Measurements from ENCODE around the gene HJURP.

The HJURP gene

GRCh38 chr2:233822101-233822771 lies 32.1 kb downstream of the HJURP start:
- Histone ChIP-seq H3K36me3 (ENCODE audit: control insufficient read depth in 2 of 2, insufficient read depth in 2 of 2, low read length in 2 of 2) (no peaks in the 10 kb centered on the region), H3K9ac (ENCODE audit: low read depth in 1 of 2, low read length in 2 of 2) (no peak overlapping the region), H3K4me3 (ENCODE audit: low read length in 2 of 2) (no peak overlapping the region), H3K27me3 (ENCODE audit: control insufficient read depth in 2 of 2, insufficient read depth in 2 of 2, low read length in 2 of 2) (no peaks in the 10 kb centered on the region), H3K4me1 (ENCODE audit: control insufficient read depth in 2 of 2, insufficient read depth in 2 of 2, low read length in 2 of 2) (no peaks in the 10 kb centered on the region), H3K27ac (ENCODE audit: low read depth in 2 of 2, low read length in 2 of 2) (no peak overlapping the region), H3K9me3 (ENCODE audit: control insufficient read depth in 2 of 2, low read length in 2 of 2) (no peaks in the 10 kb centered on the region)

GRCh38 chr2:233821709-233822100 lies 32.6 kb downstream of the HJURP start:
- H3K9me3 ChIP-seq (ENCODE audit: control insufficient read depth in 2 of 2, low read length in 2 of 2): no peaks in the 10 kb centered on the region
- no peak overlapping the region for H3K9ac ChIP-seq (ENCODE audit: low read depth in 1 of 2, low read length in 2 of 2)
- H3K4me1 ChIP-seq (ENCODE audit: control insufficient read depth in 2 of 2, insufficient read depth in 2 of 2, low read length in 2 of 2): no peaks in the 10 kb centered on the region
- no peak overlapping the region for H3K27ac ChIP-seq (ENCODE audit: low read depth in 2 of 2, low read length in 2 of 2)
- H3K4me3 ChIP-seq (ENCODE audit: low read length in 2 of 2): no peak overlapping the region
- no peaks in the 10 kb centered on the region for H3K27me3 ChIP-seq (ENCODE audit: control insufficient read depth in 2 of 2, insufficient read depth in 2 of 2, low read length in 2 of 2)
- no peaks in the 10 kb centered on the region for H3K36me3 ChIP-seq (ENCODE audit: control insufficient read depth in 2 of 2, insufficient read depth in 2 of 2, low read length in 2 of 2)

- Histone ChIP-seq H3K27ac (ENCODE audit: low read depth in 2 of 2, low read length in 2 of 2) (no peak overlapping the region), H3K36me3 (ENCODE audit: control insufficient read depth in 2 of 2, insufficient read depth in 2 of 2, low read length in 2 of 2) (no peaks in the 10 kb centered on the region), H3K9ac (ENCODE audit: low read depth in 1 of 2, low read length in 2 of 2) (no peak overlapping the region), H3K4me1 (ENCODE audit: control insufficient read depth in 2 of 2, insufficient read depth in 2 of 2, low read length in 2 of 2) (no peaks in the 10 kb centered on the region), H3K27me3 (ENCODE audit: control insufficient read depth in 2 of 2, insufficient read depth in 2 of 2, low read length in 2 of 2) (no peaks in the 10 kb centered on the region), H3K4me3 (ENCODE audit: low read length in 2 of 2) (no peak overlapping the region), H3K9me3 (ENCODE audit: control insufficient read depth in 2 of 2, low read length in 2 of 2) (no peaks in the 10 kb centered on the region)
Measured at GRCh38 chr2:233821196-233821595, 33.1 kb downstream of the HJURP start.

GRCh38 chr2:233820774-233821105 lies 33.6 kb downstream of the HJURP start:
- H3K4me1 ChIP-seq (ENCODE audit: control insufficient read depth in 2 of 2, insufficient read depth in 2 of 2, low read length in 2 of 2): no peaks in the 10 kb centered on the region
- no peaks in the 10 kb centered on the region for H3K9me3 ChIP-seq (ENCODE audit: control insufficient read depth in 2 of 2, low read length in 2 of 2)
- no peaks in the 10 kb centered on the region for H3K36me3 ChIP-seq (ENCODE audit: control insufficient read depth in 2 of 2, insufficient read depth in 2 of 2, low read length in 2 of 2)
- H3K9ac ChIP-seq (ENCODE audit: low read depth in 1 of 2, low read length in 2 of 2): no peak overlapping the region
- H3K27ac ChIP-seq (ENCODE audit: low read depth in 2 of 2, low read length in 2 of 2): no peak overlapping the region
- H3K4me3 ChIP-seq (ENCODE audit: low read length in 2 of 2): no peak overlapping the region
- H3K27me3 ChIP-seq (ENCODE audit: control insufficient read depth in 2 of 2, insufficient read depth in 2 of 2, low read length in 2 of 2): no peaks in the 10 kb centered on the region

- Histone ChIP-seq H3K4me1 (ENCODE audit: control insufficient read depth in 2 of 2, insufficient read depth in 2 of 2, low read length in 2 of 2) (no peaks in the 10 kb centered on the region), H3K9me3 (ENCODE audit: control insufficient read depth in 2 of 2, low read length in 2 of 2) (no peaks in the 10 kb centered on the region), H3K27ac (ENCODE audit: low read depth in 2 of 2, low read length in 2 of 2) (no peak overlapping the region), H3K9ac (ENCODE audit: low read depth in 1 of 2, low read length in 2 of 2) (no peak overlapping the region), H3K4me3 (ENCODE audit: low read length in 2 of 2) (no peak overlapping the region), H3K27me3 (ENCODE audit: control insufficient read depth in 2 of 2, insufficient read depth in 2 of 2, low read length in 2 of 2) (no peaks in the 10 kb centered on the region), H3K36me3 (ENCODE audit: control insufficient read depth in 2 of 2, insufficient read depth in 2 of 2, low read length in 2 of 2) (no peaks in the 10 kb centered on the region)
Measured at GRCh38 chr2:233819884-233820773, 34.2 kb downstream of the HJURP start.

- Histone ChIP-seq H3K9me3 (ENCODE audit: control insufficient read depth in 2 of 2, low read length in 2 of 2) (no peaks in the 10 kb centered on the region), H3K9ac (ENCODE audit: low read depth in 1 of 2, low read length in 2 of 2) (no peak overlapping the region), H3K4me1 (ENCODE audit: control insufficient read depth in 2 of 2, insufficient read depth in 2 of 2, low read length in 2 of 2) (no peaks in the 10 kb centered on the region), H3K27me3 (ENCODE audit: control insufficient read depth in 2 of 2, insufficient read depth in 2 of 2, low read length in 2 of 2) (no peaks in the 10 kb centered on the region), H3K27ac (ENCODE audit: low read depth in 2 of 2, low read length in 2 of 2) (no peak overlapping the region), H3K4me3 (ENCODE audit: low read length in 2 of 2) (no peak overlapping the region), H3K36me3 (ENCODE audit: control insufficient read depth in 2 of 2, insufficient read depth in 2 of 2, low read length in 2 of 2) (no peaks in the 10 kb centered on the region)
Measured at GRCh38 chr2:233818639-233819621, 35.4 kb downstream of the HJURP start.

- H3K27me3 ChIP-seq (ENCODE audit: control insufficient read depth in 2 of 2, insufficient read depth in 2 of 2, low read length in 2 of 2): no peaks in the 10 kb centered on the region
- H3K27ac ChIP-seq (ENCODE audit: low read depth in 2 of 2, low read length in 2 of 2): no peak overlapping the region
- H3K9ac ChIP-seq (ENCODE audit: low read depth in 1 of 2, low read length in 2 of 2): no peak overlapping the region
- H3K9me3 ChIP-seq (ENCODE audit: control insufficient read depth in 2 of 2, low read length in 2 of 2): no peaks in the 10 kb centered on the region
- no peaks in the 10 kb centered on the region for H3K36me3 ChIP-seq (ENCODE audit: control insufficient read depth in 2 of 2, insufficient read depth in 2 of 2, low read length in 2 of 2)
- no peak overlapping the region for H3K4me3 ChIP-seq (ENCODE audit: low read length in 2 of 2)
- H3K4me1 ChIP-seq (ENCODE audit: control insufficient read depth in 2 of 2, insufficient read depth in 2 of 2, low read length in 2 of 2): no peaks in the 10 kb centered on the region
Measured at GRCh38 chr2:233817995-233818638, 36.2 kb downstream of the HJURP start.

GRCh38 chr2:233817361-233817911 lies 36.9 kb downstream of the HJURP start:
- Histone ChIP-seq H3K9ac (ENCODE audit: low read depth in 1 of 2, low read length in 2 of 2) (no peak overlapping the region), H3K36me3 (ENCODE audit: control insufficient read depth in 2 of 2, insufficient read depth in 2 of 2, low read length in 2 of 2) (no peaks in the 10 kb centered on the region), H3K4me1 (ENCODE audit: control insufficient read depth in 2 of 2, insufficient read depth in 2 of 2, low read length in 2 of 2) (no peaks in the 10 kb centered on the region), H3K27me3 (ENCODE audit: control insufficient read depth in 2 of 2, insufficient read depth in 2 of 2, low read length in 2 of 2) (no peaks in the 10 kb centered on the region), H3K27ac (ENCODE audit: low read depth in 2 of 2, low read length in 2 of 2) (no peak overlapping the region), H3K4me3 (ENCODE audit: low read length in 2 of 2) (no peak overlapping the region), H3K9me3 (ENCODE audit: control insufficient read depth in 2 of 2, low read length in 2 of 2) (no peaks in the 10 kb centered on the region)

- no peak overlapping the region for H3K4me3 ChIP-seq (ENCODE audit: low read length in 2 of 2)
- peaks cover 0 to under 1% of the 10 kb centered on the region in 2 donors for H3K27me3 ChIP-seq (ENCODE audit: control insufficient read depth in 2 of 2, insufficient read depth in 2 of 2, low read length in 2 of 2)
- no peak overlapping the region for H3K9ac ChIP-seq (ENCODE audit: low read depth in 1 of 2, low read length in 2 of 2)
- H3K9me3 ChIP-seq (ENCODE audit: control insufficient read depth in 2 of 2, low read length in 2 of 2): no peaks in the 10 kb centered on the region
- no peaks in the 10 kb centered on the region for H3K36me3 ChIP-seq (ENCODE audit: control insufficient read depth in 2 of 2, insufficient read depth in 2 of 2, low read length in 2 of 2)
- H3K27ac ChIP-seq (ENCODE audit: low read depth in 2 of 2, low read length in 2 of 2): no peak overlapping the region
- no peaks in the 10 kb centered on the region for H3K4me1 ChIP-seq (ENCODE audit: control insufficient read depth in 2 of 2, insufficient read depth in 2 of 2, low read length in 2 of 2)
Measured at GRCh38 chr2:233816771-233817170, 37.6 kb downstream of the HJURP start.

All from mucosa of rectum (tissue), 2 donors.